Measurements from ENCODE around the gene TTC7B.

- TF ChIP-seq CTCF (IDR thresholded peaks at IDR 0.05; ENCODE audit: low read depth, low read length) (no peak), MAX (IDR thresholded peaks at IDR 0.05; ENCODE audit: low read depth, low read length) (no peak), MYC (IDR thresholded peaks at IDR 0.05; ENCODE audit: low read depth, low read length) (no peak)
Measured at GRCh38 chr14:90732139-90732538, 84.1 kb downstream of the TTC7B start.

All from NB4 (cell line).